MM.1S (cell line): ENCODE results near the gene EHBP1L1.
A peak's percentile ranks its signal among the peaks of the same experiment; 100 is the strongest.

Experiments used
- DNase-seq: peaks from one replicate; pipeline ENCODE4 v3.0.0-alpha.2; 2015
- H2AFZ ChIP-seq: fragments of 300-600 bp; sonication (generic); 2 replicates; pipeline ENCODE4 v1.6.0; 2016; ENCODE audit warnings: antibody characterized with exemption, low read length
- H3F3A ChIP-seq: fragments of 300-600 bp; sonication (generic); 2 replicates; pipeline ENCODE4 v1.6.1; 2016; ENCODE audit warnings: mild to moderate bottlenecking, antibody characterized with exemption, low read length, moderate library complexity, mixed read lengths; ENCODE audit not compliant: insufficient read depth
- H3K27ac ChIP-seq: fragments of 300-600 bp; sonication (generic); 2 replicates; pipeline ENCODE4 v1.5.1; 2016; ENCODE audit warnings: mild to moderate bottlenecking, low read length
- H3K27me3 ChIP-seq: fragments of 300-600 bp; sonication (generic); replicated peaks from 2 replicates; pipeline ENCODE4 v1.6.0; 2016; ENCODE audit warnings: low read length; ENCODE audit not compliant: insufficient read depth
- H3K36me3 ChIP-seq: fragments of 300-600 bp; sonication (generic); replicated peaks from 2 replicates; pipeline ENCODE4 v1.6.1; 2016; ENCODE audit warnings: mild to moderate bottlenecking, low read length, mixed read lengths; ENCODE audit not compliant: insufficient read depth
- H3K4me1 ChIP-seq: fragments of 300-600 bp; sonication (generic); 2 replicates; pipeline ENCODE4 v1.6.1; 2016; ENCODE audit warnings: low read length, mixed read lengths
- H3K4me2 ChIP-seq: fragments of 300-600 bp; sonication (generic); 2 replicates; pipeline ENCODE4 v1.6.0; 2016; ENCODE audit warnings: low read depth, low read length
- H3K4me3 ChIP-seq: fragments of 300-600 bp; sonication (generic); 2 replicates; pipeline ENCODE4 v1.5.1; 2016; ENCODE audit warnings: low read length, mixed read lengths
- H3K79me2 ChIP-seq: fragments of 300-600 bp; sonication (generic); 2 replicates; pipeline ENCODE4 v1.6.1; 2016; ENCODE audit warnings: mixed run types, low read length, mixed read lengths
- H3K9ac ChIP-seq: fragments of 300-600 bp; sonication (generic); 2 replicates; pipeline ENCODE4 v1.6.1; 2016; ENCODE audit warnings: low read length, mixed read lengths
- H3K9me2 ChIP-seq: fragments of 300-600 bp; sonication (generic); replicated peaks from 2 replicates; pipeline ENCODE4 v1.6.1; 2016; ENCODE audit warnings: mild to moderate bottlenecking, low read length, mixed read lengths; ENCODE audit not compliant: insufficient read depth
- H3K9me3 ChIP-seq: fragments of 300-600 bp; sonication (generic); replicated peaks from 2 replicates; pipeline ENCODE4 v1.6.1; 2016; ENCODE audit warnings: mild to moderate bottlenecking, low read length, mixed read lengths; ENCODE audit not compliant: insufficient read depth
- H4K20me1 ChIP-seq: fragments of 300-600 bp; sonication (generic); 2 replicates; pipeline ENCODE4 v1.6.1; 2016; ENCODE audit warnings: mild to moderate bottlenecking, low read length, moderate library complexity, mixed read lengths; ENCODE audit not compliant: insufficient read depth
- CTCF ChIP-seq: fragments of 300-600 bp; sonication (generic); IDR thresholded peaks from 2 replicates; pipeline ENCODE4 v1.5.1; 2016; ENCODE audit warnings: antibody characterized with exemption, low read length, mixed read lengths
- EZH2 ChIP-seq: fragments of 300-600 bp; sonication (generic); optimal IDR thresholded peaks from 2 replicates; pipeline ENCODE3; 2017; ENCODE audit warnings: low read depth, mild to moderate bottlenecking, antibody characterized with exemption, low read length, mixed read lengths
- EZH2phosphoT487 ChIP-seq: fragments of 300-600 bp; sonication (generic); IDR thresholded peaks from 2 replicates; pipeline ENCODE4 v1.6.1; 2018; ENCODE audit warnings: antibody characterized with exemption, low read length

The EHBP1L1 gene

GRCh38 chr11:65584723-65585171, 8.9 kb downstream of the EHBP1L1 start:
- H3K9me3 ChIP-seq: no peaks in the 10 kb centered on the region
- H3K36me3 ChIP-seq: no peaks in the 10 kb centered on the region
- H3K9ac ChIP-seq: no peak overlapping the region
- no peaks in the 10 kb centered on the region for H3K27me3 ChIP-seq
- no peak overlapping the region for H3K4me2 ChIP-seq
- no peak overlapping the region for H3K27ac ChIP-seq
- TF ChIP-seq EZH2: no peak
- TF ChIP-seq CTCF: no peak
- TF ChIP-seq EZH2phosphoT487: no peak
- peaks cover 33% of the 10 kb centered on the region for H3K4me1 ChIP-seq
- no peaks in the 10 kb centered on the region for H4K20me1 ChIP-seq
- H3K79me2 ChIP-seq: peaks cover 30% of the 10 kb centered on the region
- DNase-seq: no peak
- H3K9me2 ChIP-seq: no peaks in the 10 kb centered on the region
- H3K4me3 ChIP-seq: no peak overlapping the region
- H3F3A ChIP-seq: peaks cover 32% of the 10 kb centered on the region
- no peak overlapping the region for H2AFZ ChIP-seq

- no peaks in the 10 kb centered on the region for H3K9me2 ChIP-seq
- H3K9ac ChIP-seq: no peak overlapping the region
- peaks cover 32% of the 10 kb centered on the region for H3F3A ChIP-seq
- no peak overlapping the region; the same call in 1 of the 2 replicates for H3K4me2 ChIP-seq
- no peaks in the 10 kb centered on the region for H4K20me1 ChIP-seq
- H3K36me3 ChIP-seq: no peaks in the 10 kb centered on the region
- H3K9me3 ChIP-seq: no peaks in the 10 kb centered on the region
- peak overlapping the region; percentile 99; the same call in 1 of the 2 replicates for H3K27ac ChIP-seq
- no peak overlapping the region for H2AFZ ChIP-seq
- no peak for DNase-seq
- TF ChIP-seq EZH2: no peak
- TF ChIP-seq EZH2phosphoT487: no peak
- peaks cover 33% of the 10 kb centered on the region for H3K4me1 ChIP-seq
- no peak overlapping the region for H3K4me3 ChIP-seq
- no peaks in the 10 kb centered on the region for H3K27me3 ChIP-seq
- peaks cover 23% of the 10 kb centered on the region for H3K79me2 ChIP-seq
Measured at GRCh38 chr11:65585396-65586246, 9.8 kb downstream of the EHBP1L1 start.

GRCh38 chr11:65586247-65586630, 10.4 kb downstream of the EHBP1L1 start:
- no peak overlapping the region for H3K4me3 ChIP-seq
- peaks cover 18% of the 10 kb centered on the region for H3K79me2 ChIP-seq
- no peak for TF ChIP-seq CTCF
- peaks cover 33% of the 10 kb centered on the region for H3K4me1 ChIP-seq
- no peak overlapping the region for H3K9ac ChIP-seq
- DNase-seq: no peak
- H4K20me1 ChIP-seq: no peaks in the 10 kb centered on the region
- peak overlapping the region; percentile 99; the same call in 1 of the 2 replicates for H3K27ac ChIP-seq
- no peaks in the 10 kb centered on the region for H3K9me2 ChIP-seq
- H3K9me3 ChIP-seq: no peaks in the 10 kb centered on the region
- no peak overlapping the region for H2AFZ ChIP-seq
- H3K4me2 ChIP-seq: peak overlapping the region; percentile 95; the same call in 1 of the 2 replicates
- no peaks in the 10 kb centered on the region for H3K36me3 ChIP-seq
- no peaks in the 10 kb centered on the region for H3K27me3 ChIP-seq
- H3F3A ChIP-seq: peaks cover 32% of the 10 kb centered on the region

- peaks cover 33% of the 10 kb centered on the region for H3K4me1 ChIP-seq
- no peak overlapping the region for H2AFZ ChIP-seq
- H3K4me2 ChIP-seq: peak overlapping the region; percentile 95
- H3K9ac ChIP-seq: 0 out of 2 replicates have a peak overlapping the region, but pooled peaks have one; percentile 83
- H3K4me3 ChIP-seq: no peak overlapping the region
- no peaks in the 10 kb centered on the region for H3K9me3 ChIP-seq
- peak overlapping the region; percentile 99; the same call in 1 of the 2 replicates for H3K27ac ChIP-seq
- H3F3A ChIP-seq: peaks cover 32% of the 10 kb centered on the region
- H3K36me3 ChIP-seq: no peaks in the 10 kb centered on the region
- H3K79me2 ChIP-seq: peaks cover 17% of the 10 kb centered on the region
- peak; percentile 29 for DNase-seq
- H3K27me3 ChIP-seq: no peaks in the 10 kb centered on the region
- no peaks in the 10 kb centered on the region for H4K20me1 ChIP-seq
- H3K9me2 ChIP-seq: no peaks in the 10 kb centered on the region
- no peak for TF ChIP-seq CTCF
- TF ChIP-seq EZH2phosphoT487: no peak
- no peak for TF ChIP-seq EZH2
Measured at GRCh38 chr11:65586676-65587075, 10.8 kb downstream of the EHBP1L1 start.
